Mesendoderm (in vitro differentiated cells): ENCODE measurements around the gene ANKRD60.

Source experiments
- DNase-seq: peaks from one replicate; pipeline ENCODE4 v3.0.0; 2013
- H2AK5ac ChIP-seq: 2 replicates; pipeline ENCODE4 v1.6.1; 2013; ENCODE audit warnings: low read length, inconsistent platforms
- H2BK120ac ChIP-seq: 2 replicates; pipeline ENCODE4 v1.6.1; 2013; ENCODE audit warnings: low read depth, mild to moderate bottlenecking, low read length, moderate library complexity, mixed read lengths
- H2BK15ac ChIP-seq: replicated peaks from 2 replicates; pipeline ENCODE4 v1.6.1; 2013; ENCODE audit warnings: low read depth, mild to moderate bottlenecking, moderate library complexity
- H2BK5ac ChIP-seq: 2 replicates; pipeline ENCODE4 v1.6.1; 2013; ENCODE audit warnings: low read length, inconsistent platforms
- H3K18ac ChIP-seq: 2 replicates; pipeline ENCODE4 v1.6.1; 2013; ENCODE audit warnings: mild to moderate bottlenecking, low read length, mixed read lengths
- H3K23ac ChIP-seq: one replicate; pipeline ENCODE4 v1.6.1; 2013; ENCODE audit warnings: low read length
- H3K27ac ChIP-seq: 2 replicates; pipeline ENCODE4 v1.5.1; 2013; ENCODE audit warnings: low read depth, mild to moderate bottlenecking, inconsistent platforms, low read length, moderate library complexity
- H3K27me3 ChIP-seq: 2 replicates; pipeline ENCODE4 v1.6.1; 2013; ENCODE audit warnings: low read length, control low read depth, mild to moderate bottlenecking, inconsistent platforms; ENCODE audit not compliant: insufficient read depth, poor library complexity
- H3K36me3 ChIP-seq: 2 replicates; pipeline ENCODE4 v1.6.1; 2013; ENCODE audit warnings: low read length, inconsistent platforms; ENCODE audit not compliant: control insufficient read depth, insufficient read depth
- H3K4ac ChIP-seq: one replicate; pipeline ENCODE4 v1.6.1; 2013; ENCODE audit warnings: low read depth, mild to moderate bottlenecking, low read length, moderate library complexity
- H3K4me1 ChIP-seq: 2 replicates; pipeline ENCODE4 v1.6.1; 2013; ENCODE audit warnings: low read depth, low read length, inconsistent platforms; ENCODE audit not compliant: control insufficient read depth
- H3K4me2 ChIP-seq: 2 replicates; pipeline ENCODE4 v1.6.1; 2013; ENCODE audit warnings: low read length
- H3K4me3 ChIP-seq: 2 replicates; pipeline ENCODE4 v1.5.1; 2013; ENCODE audit warnings: mild to moderate bottlenecking, low read length
- H3K56ac ChIP-seq: one replicate; pipeline ENCODE4 v1.6.1; 2013; ENCODE audit warnings: low read length
- H3K79me1 ChIP-seq: 2 replicates; pipeline ENCODE4 v1.6.1; 2013; ENCODE audit warnings: low read length, inconsistent platforms
- H3K79me2 ChIP-seq: 2 replicates; pipeline ENCODE4 v1.6.1; 2013; ENCODE audit warnings: mild to moderate bottlenecking, low read length; ENCODE audit not compliant: control insufficient read depth, insufficient read depth
- H3K9ac ChIP-seq: 2 replicates; pipeline ENCODE4 v1.6.1; 2013; ENCODE audit warnings: low read length, inconsistent platforms
- H4K5ac ChIP-seq: one replicate; pipeline ENCODE4 v1.6.1; 2013; ENCODE audit warnings: low read length
- H4K8ac ChIP-seq: one replicate; pipeline ENCODE4 v1.6.1; 2013; ENCODE audit warnings: low read depth, mild to moderate bottlenecking, control low read depth, low read length, moderate library complexity
- WGBS: extraction: QIAGEN DNeasy Blood & Tissue Kit; methylation state at CpG from one replicate; pipeline ENCODE4 v1.1.7; 2013; ENCODE audit warnings: low lambda C conversion rate, missing lambda C conversion rate; ENCODE audit not compliant: insufficient coverage; ENCODE audit errors: extremely low coverage; 5-methylcytosine and 5-hydroxymethylcytosine counted together

Gene ANKRD60

GRCh38 chr20:58260006-58260405, 31.6 kb upstream of the ANKRD60 start:
- Histone ChIP-seq H4K5ac (no peak overlapping the region), H3K27me3 (no peaks in the 10 kb centered on the region), H3K79me2 (no peaks in the 10 kb centered on the region), H3K23ac (no peak overlapping the region), H3K4me2 (no peak overlapping the region), H3K4me1 (peaks cover 4% of the 10 kb centered on the region), H3K56ac (no peak overlapping the region), H3K18ac (no peak overlapping the region), H3K9ac (no peak overlapping the region), H3K27ac (no peak overlapping the region), H3K4me3 (no peak overlapping the region), H2BK120ac (no peak overlapping the region), H2BK5ac (no peak overlapping the region), H3K79me1 (no peaks in the 10 kb centered on the region), H2AK5ac (no peak overlapping the region), H3K4ac (no peak overlapping the region), H3K36me3 (no peaks in the 10 kb centered on the region), H2BK15ac (no peak overlapping the region), H4K8ac (no peak overlapping the region)
- no CpG with 5 or more reads among the region's 5 CpGs for WGBS
- no peak for DNase-seq

- H2BK5ac ChIP-seq, result no peak overlapping the region
- H2AK5ac ChIP-seq, result no peak overlapping the region
- no peak overlapping the region for H3K27ac ChIP-seq
- no peak overlapping the region for H3K23ac ChIP-seq
- no peak overlapping the region for H4K5ac ChIP-seq
- H2BK120ac ChIP-seq, result no peak overlapping the region
- WGBS, result no CpG with 5 or more reads among the region's 4 CpGs
- no peak overlapping the region for H3K18ac ChIP-seq
- no peaks in the 10 kb centered on the region for H3K79me1 ChIP-seq
- no peak overlapping the region for H3K56ac ChIP-seq
- peaks cover 4% of the 10 kb centered on the region for H3K4me1 ChIP-seq
- H3K79me2 ChIP-seq, result no peaks in the 10 kb centered on the region
- no peak overlapping the region for H3K4me3 ChIP-seq
- H4K8ac ChIP-seq, result no peak overlapping the region
- no peak overlapping the region for H2BK15ac ChIP-seq
- no peaks in the 10 kb centered on the region for H3K27me3 ChIP-seq
- no peak overlapping the region for H3K4me2 ChIP-seq
- H3K9ac ChIP-seq, result no peak overlapping the region
- DNase-seq, result peak; percentile 57
- no peaks in the 10 kb centered on the region for H3K36me3 ChIP-seq
- H3K4ac ChIP-seq, result no peak overlapping the region
Observed at GRCh38 chr20:58256842-58257241, 28.4 kb upstream of the ANKRD60 start.

- Histone ChIP-seq H4K5ac (no peak overlapping the region), H3K79me2 (no peaks in the 10 kb centered on the region), H3K56ac (no peak overlapping the region), H3K27ac (no peak overlapping the region), H3K23ac (no peak overlapping the region), H3K4me1 (peaks cover 4% of the 10 kb centered on the region), H3K4me2 (no peak overlapping the region), H2BK5ac (no peak overlapping the region), H2AK5ac (no peak overlapping the region), H4K8ac (no peak overlapping the region), H3K9ac (no peak overlapping the region), H3K4me3 (no peak overlapping the region), H3K4ac (no peak overlapping the region), H2BK120ac (no peak overlapping the region), H3K27me3 (no peaks in the 10 kb centered on the region), H3K18ac (no peak overlapping the region), H3K36me3 (no peaks in the 10 kb centered on the region), H2BK15ac (no peak overlapping the region), H3K79me1 (no peaks in the 10 kb centered on the region)
- WGBS, result no CpG with 5 or more reads among the region's 2 CpGs
- DNase-seq, result no peak
Observed at GRCh38 chr20:58256307-58256706, 27.9 kb upstream of the ANKRD60 start.

GRCh38 chr20:58254890-58255289, 26.4 kb upstream of the ANKRD60 start:
- no peak overlapping the region for H3K4me3 ChIP-seq
- H3K36me3 ChIP-seq, result no peaks in the 10 kb centered on the region
- no peak overlapping the region for H2AK5ac ChIP-seq
- H3K4me1 ChIP-seq, result peaks cover 4% of the 10 kb centered on the region
- no peak overlapping the region for H3K4me2 ChIP-seq
- no peak overlapping the region for H2BK15ac ChIP-seq
- no peak for DNase-seq
- H3K79me1 ChIP-seq, result no peaks in the 10 kb centered on the region
- no peak overlapping the region for H3K56ac ChIP-seq
- H4K8ac ChIP-seq, result no peak overlapping the region
- H3K4ac ChIP-seq, result no peak overlapping the region
- H4K5ac ChIP-seq, result no peak overlapping the region
- no peaks in the 10 kb centered on the region for H3K79me2 ChIP-seq
- no peak overlapping the region for H3K18ac ChIP-seq
- no peak overlapping the region for H3K27ac ChIP-seq
- H2BK5ac ChIP-seq, result no peak overlapping the region
- no peaks in the 10 kb centered on the region for H3K27me3 ChIP-seq
- H3K9ac ChIP-seq, result no peak overlapping the region
- H3K23ac ChIP-seq, result no peak overlapping the region
- no peak overlapping the region for H2BK120ac ChIP-seq

GRCh38 chr20:58251979-58252591, 23.6 kb upstream of the ANKRD60 start:
- DNase-seq, result peak; percentile 51
- Histone ChIP-seq H2BK120ac (no peak overlapping the region), H4K5ac (no peak overlapping the region), H3K4ac (no peak overlapping the region), H3K79me2 (no peaks in the 10 kb centered on the region), H3K18ac (no peak overlapping the region), H3K4me1 (peaks cover 4% of the 10 kb centered on the region), H2BK5ac (no peak overlapping the region), H3K56ac (no peak overlapping the region), H3K23ac (no peak overlapping the region), H3K9ac (no peak overlapping the region), H2AK5ac (no peak overlapping the region), H3K27me3 (no peaks in the 10 kb centered on the region), H3K4me2 (no peak overlapping the region), H3K27ac (no peak overlapping the region), H4K8ac (no peak overlapping the region), H2BK15ac (no peak overlapping the region), H3K79me1 (no peaks in the 10 kb centered on the region), H3K4me3 (no peak overlapping the region), H3K36me3 (no peaks in the 10 kb centered on the region)
- WGBS, result no CpG with 5 or more reads among the region's 2 CpGs

GRCh38 chr20:58251348-58251978, 23.0 kb upstream of the ANKRD60 start:
- Histone ChIP-seq H3K4ac (no peak overlapping the region), H3K27ac (no peak overlapping the region), H4K5ac (no peak overlapping the region), H3K4me3 (no peak overlapping the region), H2BK120ac (no peak overlapping the region), H3K23ac (no peak overlapping the region), H2BK15ac (no peak overlapping the region), H3K4me1 (peaks cover 2% of the 10 kb centered on the region), H3K79me1 (no peaks in the 10 kb centered on the region), H2AK5ac (no peak overlapping the region), H2BK5ac (no peak overlapping the region), H3K79me2 (no peaks in the 10 kb centered on the region), H3K36me3 (peaks cover 2% of the 10 kb centered on the region), H3K27me3 (no peaks in the 10 kb centered on the region), H3K18ac (no peak overlapping the region), H3K56ac (no peak overlapping the region), H4K8ac (no peak overlapping the region), H3K9ac (no peak overlapping the region), H3K4me2 (no peak overlapping the region)
- no CpG with 5 or more reads among the region's 8 CpGs for WGBS
- DNase-seq, result peak; percentile 67
